Measurements from ENCODE around the gene DNM3. TPM values are rescaled to one million over a fixed set of nuclear protein-coding genes. Genes with fewer than 3 reads are reported as not detected.

DNM3 gene
- total and polyA plus RNA-seq, 9 of the 15 experiments (the other 6 are each of a cell fraction or from before 2014, with no cell fraction given), result 0.08 to 0.36 (median 0.22) TPM; not detected in 1

- CTCF ChIA-PET (ENCODE audit: low intra/inter-chr PET ratio), result no interaction called here
- H3K36me3 ChIP-seq (ENCODE audit: control insufficient read depth, insufficient read depth, low read length), result no peaks in the 10 kb centered on the region
- BruUV-seq (replicated peaks), result no TSS peak
- no peak overlapping the region for H3K4me2 ChIP-seq (ENCODE audit: insufficient read depth, low read length)
- H4K20me1 ChIP-seq (replicated peaks; ENCODE audit: control insufficient read depth, insufficient read depth, low read length), result no peaks in the 10 kb centered on the region
- no peak overlapping the region for H3K4me3 ChIP-seq
- ATAC-seq, result no peak
- no peaks in the 10 kb centered on the region for H3K9me1 ChIP-seq (ENCODE audit: control insufficient read depth, insufficient read depth, low read length)
- H3K9ac ChIP-seq (ENCODE audit: insufficient read depth in 1 of 2, low read depth in 2 of 2, low read length in 2 of 2), result no peak overlapping the region
- in situ Hi-C loops (cut with MboI), result no loop called here
- FAIRE-seq, result no peak
- no CpG with 5 or more reads among the region's 1 CpG for WGBS (ENCODE audit: insufficient coverage, low coverage, missing lambda C conversion rate)
- no peaks in the 10 kb centered on the region for H3K27me3 ChIP-seq (ENCODE audit: control insufficient read depth in 2 of 2, insufficient read depth in 2 of 2, low read length in 2 of 2)
- H2AFZ ChIP-seq (ENCODE audit: low read depth, low read length), result no peak overlapping the region
- H3K9me3 ChIP-seq (replicated peaks; ENCODE audit: control insufficient read depth, insufficient read depth, low read depth, low read length), result no peaks in the 10 kb centered on the region
- DNase-seq (ENCODE audit: extremely low read depth in 1 of 4, low spot score in 3 of 4), result no peak
- no peaks in the 10 kb centered on the region for H3K79me2 ChIP-seq (ENCODE audit: control insufficient read depth, insufficient read depth, low read length)
- POLR2A ChIA-PET, result no interaction called here
- no peaks in the 10 kb centered on the region for H3K4me1 ChIP-seq (replicated peaks in 1 of 2; ENCODE audit: control insufficient read depth in 2 of 2, insufficient read depth in 2 of 2, low read length in 2 of 2)
- H3K27ac ChIP-seq (ENCODE audit: extremely low read depth, low read depth, low read length), result no peak overlapping the region
- intact Hi-C loops (cut with micrococcal nuclease), result no loop called here
- TF ChIP-seq PHF8 (IDR thresholded peaks at IDR 0.05; ENCODE audit: borderline replicate concordance, low read length) (no peak), NFATC3 (IDR thresholded peaks at IDR 0.05) (no peak), PCBP2 (IDR thresholded peaks at IDR 0.05; ENCODE audit: low read depth, low read length, poor library complexity, severe bottlenecking) (peak; percentile 53), ZNF512 (tag; IDR thresholded peaks at IDR 0.05) (0 out of 2 replicates have a peak, but pooled peaks have one; percentile 27), ZNF740 (CRISPR knock-in tag; IDR thresholded peaks at IDR 0.05) (no peak), ZNF740 (tag; IDR thresholded peaks at IDR 0.05) (no peak), HNRNPK (IDR thresholded peaks at IDR 0.05; ENCODE audit: low read depth, low read length, poor library complexity, severe bottlenecking) (peak; percentile 60)
Observed at GRCh38 chr1:172018727-172019311, 177.5 kb downstream of the DNM3 start.
